ENCODE results near the gene PRKAR1B.

DNA sequence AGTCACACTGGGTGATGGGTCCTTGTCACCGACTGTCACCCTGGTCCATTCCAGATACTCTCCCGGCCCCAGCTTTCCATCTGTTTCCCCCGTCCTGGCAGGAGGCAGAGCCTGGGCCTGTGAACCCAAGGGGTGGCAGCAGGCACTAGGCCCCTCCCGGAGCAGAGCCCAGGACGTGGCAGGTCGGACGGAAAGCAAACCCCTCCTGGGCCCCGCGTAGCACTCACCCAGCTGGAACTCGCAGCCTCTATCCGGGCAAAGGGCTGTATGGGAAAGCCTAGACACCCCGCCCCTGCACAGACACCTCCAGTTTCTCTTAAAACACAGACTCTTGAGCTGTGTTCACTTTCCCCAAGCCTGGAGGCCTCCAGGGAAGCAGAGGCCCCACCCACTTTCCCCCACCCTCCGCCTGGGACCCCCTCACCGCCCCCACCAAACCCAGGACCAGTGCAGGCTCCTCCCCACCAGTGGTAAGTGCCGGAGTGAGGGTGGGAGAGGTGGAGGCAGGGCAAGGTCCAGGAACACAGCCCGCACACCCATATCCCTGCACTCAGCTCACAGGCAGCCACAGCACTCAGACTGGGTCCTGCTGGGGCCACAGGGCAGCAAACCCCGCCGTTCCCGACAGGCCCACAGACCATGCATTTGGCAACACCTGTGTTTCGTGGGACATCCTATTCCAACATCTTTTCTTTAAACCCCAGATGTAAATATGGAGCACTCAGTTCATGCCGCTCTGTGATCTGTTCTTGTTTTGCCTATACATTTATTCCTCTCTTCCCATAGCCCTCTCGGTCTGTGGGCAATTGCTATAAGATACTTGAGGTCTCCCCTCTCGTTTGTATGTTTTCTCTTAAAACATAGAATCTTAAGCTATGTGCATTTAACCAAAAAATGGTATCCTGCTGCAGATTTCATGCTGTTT, 109.2 kb downstream of the PRKAR1B start:
- TF ChIP-seq, protein P1, sequence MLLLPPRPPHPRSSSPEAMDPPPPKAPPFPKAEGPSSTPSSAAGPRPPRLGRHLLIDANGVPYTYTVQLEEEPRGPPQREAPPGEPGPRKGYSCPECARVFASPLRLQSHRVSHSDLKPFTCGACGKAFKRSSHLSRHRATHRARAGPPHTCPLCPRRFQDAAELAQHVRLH (tag by site-specific recombination; IDR thresholded peaks at IDR 0.05), result no peak
- TF ChIP-seq, protein P2, sequence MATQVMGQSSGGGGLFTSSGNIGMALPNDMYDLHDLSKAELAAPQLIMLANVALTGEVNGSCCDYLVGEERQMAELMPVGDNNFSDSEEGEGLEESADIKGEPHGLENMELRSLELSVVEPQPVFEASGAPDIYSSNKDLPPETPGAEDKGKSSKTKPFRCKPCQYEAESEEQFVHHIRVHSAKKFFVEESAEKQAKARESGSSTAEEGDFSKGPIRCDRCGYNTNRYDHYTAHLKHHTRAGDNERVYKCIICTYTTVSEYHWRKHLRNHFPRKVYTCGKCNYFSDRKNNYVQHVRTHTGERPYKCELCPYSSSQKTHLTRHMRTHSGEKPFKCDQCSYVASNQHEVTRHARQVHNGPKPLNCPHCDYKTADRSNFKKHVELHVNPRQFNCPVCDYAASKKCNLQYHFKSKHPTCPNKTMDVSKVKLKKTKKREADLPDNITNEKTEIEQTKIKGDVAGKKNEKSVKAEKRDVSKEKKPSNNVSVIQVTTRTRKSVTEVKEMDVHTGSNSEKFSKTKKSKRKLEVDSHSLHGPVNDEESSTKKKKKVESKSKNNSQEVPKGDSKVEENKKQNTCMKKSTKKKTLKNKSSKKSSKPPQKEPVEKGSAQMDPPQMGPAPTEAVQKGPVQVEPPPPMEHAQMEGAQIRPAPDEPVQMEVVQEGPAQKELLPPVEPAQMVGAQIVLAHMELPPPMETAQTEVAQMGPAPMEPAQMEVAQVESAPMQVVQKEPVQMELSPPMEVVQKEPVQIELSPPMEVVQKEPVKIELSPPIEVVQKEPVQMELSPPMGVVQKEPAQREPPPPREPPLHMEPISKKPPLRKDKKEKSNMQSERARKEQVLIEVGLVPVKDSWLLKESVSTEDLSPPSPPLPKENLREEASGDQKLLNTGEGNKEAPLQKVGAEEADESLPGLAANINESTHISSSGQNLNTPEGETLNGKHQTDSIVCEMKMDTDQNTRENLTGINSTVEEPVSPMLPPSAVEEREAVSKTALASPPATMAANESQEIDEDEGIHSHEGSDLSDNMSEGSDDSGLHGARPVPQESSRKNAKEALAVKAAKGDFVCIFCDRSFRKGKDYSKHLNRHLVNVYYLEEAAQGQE (tag by site-specific recombination; IDR thresholded peaks at IDR 0.05), result no peak
- TF ChIP-seq MZF1 (tag by site-specific recombination; IDR thresholded peaks at IDR 0.05; ENCODE audit: borderline replicate concordance) (no peak), ZNF37A (tag by site-specific recombination; IDR thresholded peaks at IDR 0.05) (no peak), ZNF654 (tag by site-specific recombination; IDR thresholded peaks at IDR 0.05; ENCODE audit: low read depth) (no peak), ZNF133 (tag by site-specific recombination; IDR thresholded peaks at IDR 0.05) (no peak), ZNF837 (tag by site-specific recombination; IDR thresholded peaks at IDR 0.05) (no peak), ZNF510 (tag by site-specific recombination; IDR thresholded peaks at IDR 0.05; ENCODE audit: insufficient replicate concordance) (no peak), ZNF24 (tag by site-specific recombination; IDR thresholded peaks at IDR 0.05) (no peak)
- TF ChIP-seq, protein P3, sequence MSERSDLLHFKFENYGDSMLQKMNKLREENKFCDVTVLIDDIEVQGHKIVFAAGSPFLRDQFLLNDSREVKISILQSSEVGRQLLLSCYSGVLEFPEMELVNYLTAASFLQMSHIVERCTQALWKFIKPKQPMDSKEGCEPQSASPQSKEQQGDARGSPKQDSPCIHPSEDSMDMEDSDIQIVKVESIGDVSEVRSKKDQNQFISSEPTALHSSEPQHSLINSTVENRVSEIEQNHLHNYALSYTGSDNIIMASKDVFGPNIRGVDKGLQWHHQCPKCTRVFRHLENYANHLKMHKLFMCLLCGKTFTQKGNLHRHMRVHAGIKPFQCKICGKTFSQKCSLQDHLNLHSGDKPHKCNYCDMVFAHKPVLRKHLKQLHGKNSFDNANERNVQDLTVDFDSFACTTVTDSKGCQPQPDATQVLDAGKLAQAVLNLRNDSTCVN (tag by site-specific recombination; optimal IDR thresholded peaks at IDR 0.05), result no peak
- TF ChIP-seq, protein P4, sequence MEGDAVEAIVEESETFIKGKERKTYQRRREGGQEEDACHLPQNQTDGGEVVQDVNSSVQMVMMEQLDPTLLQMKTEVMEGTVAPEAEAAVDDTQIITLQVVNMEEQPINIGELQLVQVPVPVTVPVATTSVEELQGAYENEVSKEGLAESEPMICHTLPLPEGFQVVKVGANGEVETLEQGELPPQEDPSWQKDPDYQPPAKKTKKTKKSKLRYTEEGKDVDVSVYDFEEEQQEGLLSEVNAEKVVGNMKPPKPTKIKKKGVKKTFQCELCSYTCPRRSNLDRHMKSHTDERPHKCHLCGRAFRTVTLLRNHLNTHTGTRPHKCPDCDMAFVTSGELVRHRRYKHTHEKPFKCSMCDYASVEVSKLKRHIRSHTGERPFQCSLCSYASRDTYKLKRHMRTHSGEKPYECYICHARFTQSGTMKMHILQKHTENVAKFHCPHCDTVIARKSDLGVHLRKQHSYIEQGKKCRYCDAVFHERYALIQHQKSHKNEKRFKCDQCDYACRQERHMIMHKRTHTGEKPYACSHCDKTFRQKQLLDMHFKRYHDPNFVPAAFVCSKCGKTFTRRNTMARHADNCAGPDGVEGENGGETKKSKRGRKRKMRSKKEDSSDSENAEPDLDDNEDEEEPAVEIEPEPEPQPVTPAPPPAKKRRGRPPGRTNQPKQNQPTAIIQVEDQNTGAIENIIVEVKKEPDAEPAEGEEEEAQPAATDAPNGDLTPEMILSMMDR (tag by site-specific recombination; IDR thresholded peaks at IDR 0.05), result no peak
- TF ChIP-seq, protein P5, sequence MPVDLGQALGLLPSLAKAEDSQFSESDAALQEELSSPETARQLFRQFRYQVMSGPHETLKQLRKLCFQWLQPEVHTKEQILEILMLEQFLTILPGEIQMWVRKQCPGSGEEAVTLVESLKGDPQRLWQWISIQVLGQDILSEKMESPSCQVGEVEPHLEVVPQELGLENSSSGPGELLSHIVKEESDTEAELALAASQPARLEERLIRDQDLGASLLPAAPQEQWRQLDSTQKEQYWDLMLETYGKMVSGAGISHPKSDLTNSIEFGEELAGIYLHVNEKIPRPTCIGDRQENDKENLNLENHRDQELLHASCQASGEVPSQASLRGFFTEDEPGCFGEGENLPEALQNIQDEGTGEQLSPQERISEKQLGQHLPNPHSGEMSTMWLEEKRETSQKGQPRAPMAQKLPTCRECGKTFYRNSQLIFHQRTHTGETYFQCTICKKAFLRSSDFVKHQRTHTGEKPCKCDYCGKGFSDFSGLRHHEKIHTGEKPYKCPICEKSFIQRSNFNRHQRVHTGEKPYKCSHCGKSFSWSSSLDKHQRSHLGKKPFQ (tag by site-specific recombination; IDR thresholded peaks at IDR 0.05), result no peak
- TF ChIP-seq, protein P6, sequence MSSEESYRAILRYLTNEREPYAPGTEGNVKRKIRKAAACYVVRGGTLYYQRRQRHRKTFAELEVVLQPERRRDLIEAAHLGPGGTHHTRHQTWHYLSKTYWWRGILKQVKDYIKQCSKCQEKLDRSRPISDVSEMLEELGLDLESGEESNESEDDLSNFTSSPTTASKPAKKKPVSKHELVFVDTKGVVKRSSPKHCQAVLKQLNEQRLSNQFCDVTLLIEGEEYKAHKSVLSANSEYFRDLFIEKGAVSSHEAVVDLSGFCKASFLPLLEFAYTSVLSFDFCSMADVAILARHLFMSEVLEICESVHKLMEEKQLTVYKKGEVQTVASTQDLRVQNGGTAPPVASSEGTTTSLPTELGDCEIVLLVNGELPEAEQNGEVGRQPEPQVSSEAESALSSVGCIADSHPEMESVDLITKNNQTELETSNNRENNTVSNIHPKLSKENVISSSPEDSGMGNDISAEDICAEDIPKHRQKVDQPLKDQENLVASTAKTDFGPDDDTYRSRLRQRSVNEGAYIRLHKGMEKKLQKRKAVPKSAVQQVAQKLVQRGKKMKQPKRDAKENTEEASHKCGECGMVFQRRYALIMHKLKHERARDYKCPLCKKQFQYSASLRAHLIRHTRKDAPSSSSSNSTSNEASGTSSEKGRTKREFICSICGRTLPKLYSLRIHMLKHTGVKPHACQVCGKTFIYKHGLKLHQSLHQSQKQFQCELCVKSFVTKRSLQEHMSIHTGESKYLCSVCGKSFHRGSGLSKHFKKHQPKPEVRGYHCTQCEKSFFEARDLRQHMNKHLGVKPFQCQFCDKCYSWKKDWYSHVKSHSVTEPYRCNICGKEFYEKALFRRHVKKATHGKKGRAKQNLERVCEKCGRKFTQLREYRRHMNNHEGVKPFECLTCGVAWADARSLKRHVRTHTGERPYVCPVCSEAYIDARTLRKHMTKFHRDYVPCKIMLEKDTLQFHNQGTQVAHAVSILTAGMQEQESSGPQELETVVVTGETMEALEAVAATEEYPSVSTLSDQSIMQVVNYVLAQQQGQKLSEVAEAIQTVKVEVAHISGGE (tag by site-specific recombination; conservative IDR thresholded peaks at IDR 0.05; ENCODE audit: low read depth), result no peak
